HG03045 (cell line): ENCODE measurements around the gene NXPH3.

Experiments
- ATAC-seq: cut with Tn5 transposase; IDR thresholded peaks from one replicate; pipeline ENCODE4 v1.9.1; 2021; ENCODE audit warnings: mild to moderate bottlenecking, moderate library complexity; ENCODE audit not compliant: unreplicated experiment

NXPH3 gene

DNA sequence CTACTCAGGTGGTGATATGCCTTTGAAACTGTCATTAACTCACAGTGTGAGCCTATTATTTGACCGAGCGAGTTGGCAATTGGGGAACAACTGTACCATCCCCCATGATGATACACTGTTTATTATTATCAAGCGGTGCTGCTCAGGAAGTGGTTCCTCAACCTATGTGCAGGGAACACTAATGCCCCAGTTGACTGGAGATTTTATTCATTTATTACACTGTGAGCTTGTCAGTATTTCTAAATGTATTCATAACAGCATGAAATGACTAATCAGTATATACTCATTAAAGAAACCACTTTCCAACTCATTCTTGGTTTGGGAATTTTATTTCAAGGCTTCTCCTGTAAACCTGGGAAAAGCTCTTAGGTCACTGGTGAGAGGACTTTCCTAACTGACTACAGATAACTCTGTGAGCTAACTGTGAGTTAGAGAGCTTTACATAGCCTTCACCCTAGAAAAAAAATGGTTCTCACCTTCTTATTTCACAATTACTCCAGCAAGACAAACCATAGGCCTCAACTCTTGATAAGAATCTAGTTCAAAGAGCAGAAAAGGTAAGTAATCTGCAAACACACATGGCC lies 42.4 kb downstream of the NXPH3 start:
- ATAC-seq = no peak

DNA sequence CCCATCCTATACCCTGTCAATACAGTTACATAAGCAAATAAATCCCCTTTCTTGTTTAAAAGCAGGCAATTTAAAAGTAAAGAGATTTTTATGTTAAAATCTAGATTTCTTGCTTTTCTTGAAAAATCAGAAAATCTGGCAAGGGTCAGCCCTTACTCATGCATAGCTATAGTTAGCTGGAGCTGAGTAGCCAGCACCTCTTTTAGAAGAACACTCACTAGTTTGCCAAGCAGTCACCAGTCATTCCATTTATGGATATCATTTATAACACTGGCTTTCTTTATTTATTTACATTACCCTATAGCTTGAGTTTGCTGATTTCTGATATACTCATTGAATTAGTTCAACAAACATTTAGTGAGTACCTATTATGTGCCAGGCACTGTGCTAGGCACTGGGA lies 45.7 kb downstream of the NXPH3 start:
- no peak for ATAC-seq

- ATAC-seq = no peak
Observed at GRCh38 chr17:49621946-49622529, 46.4 kb downstream of the NXPH3 start.

GRCh38 chr17:49624896-49625295 lies 49.2 kb downstream of the NXPH3 start:
- ATAC-seq = no peak

DNA sequence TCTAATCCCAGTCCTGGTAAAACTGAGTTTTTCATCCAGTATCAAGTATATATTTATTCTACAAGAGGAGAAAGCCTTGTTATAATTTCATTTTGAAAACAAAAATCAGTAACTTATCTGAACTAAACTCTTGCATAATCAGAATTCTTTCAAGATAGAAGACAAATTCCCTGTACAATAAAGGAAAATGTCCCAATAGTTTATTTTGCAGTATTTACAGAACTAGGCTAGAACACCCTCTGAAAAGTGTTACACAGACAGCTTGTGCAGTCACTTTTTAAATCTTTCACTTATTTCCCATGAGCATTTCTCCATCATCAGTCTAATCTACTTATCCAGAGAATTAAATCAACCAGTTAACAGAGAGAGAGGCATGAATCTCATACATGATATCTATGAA lies 53.8 kb downstream of the NXPH3 start:
- no peak for ATAC-seq

DNA sequence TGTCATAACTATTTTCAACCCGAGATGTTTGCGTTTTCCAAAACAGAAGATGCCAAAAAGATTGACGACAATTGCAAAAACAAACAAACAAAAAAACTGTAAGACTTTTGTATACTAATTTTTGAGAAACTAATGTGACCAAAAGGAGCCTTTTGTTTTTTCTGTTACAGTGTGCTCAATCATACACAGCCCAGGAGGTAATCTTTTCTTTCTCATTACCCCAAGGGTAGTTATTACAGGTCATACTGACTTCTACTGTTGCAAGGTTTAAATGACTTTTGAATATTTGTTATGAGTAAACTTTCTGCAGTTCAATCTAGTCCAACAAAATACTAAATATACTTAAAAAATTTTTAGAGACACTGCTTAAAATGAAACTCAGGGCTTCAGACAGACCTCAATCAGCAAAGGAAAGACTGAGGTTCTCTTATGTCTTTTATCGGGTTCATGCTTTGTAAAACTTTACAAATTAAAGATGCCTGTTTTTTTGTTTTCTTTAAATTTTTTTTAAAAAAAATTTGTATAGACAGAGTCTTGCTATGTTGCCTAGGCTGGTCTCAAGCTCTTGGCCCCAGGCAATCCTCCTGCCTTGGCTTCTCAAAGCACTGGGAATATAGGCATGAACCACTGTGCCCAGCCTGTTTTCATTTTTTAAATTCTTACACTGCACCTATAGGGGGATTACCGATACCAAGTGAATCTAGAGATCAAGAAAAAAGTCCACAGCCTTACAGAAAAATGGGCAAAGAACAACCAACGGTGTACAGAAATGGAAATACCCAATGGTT lies 54.6 kb downstream of the NXPH3 start:
- no peak for ATAC-seq

- ATAC-seq = no peak
Observed at GRCh38 chr17:49631496-49631895, 55.8 kb downstream of the NXPH3 start.
